Glutamatergic neuron (in vitro differentiated cells): ENCODE data around the gene EVC. TPM values are rescaled to one million over a fixed set of nuclear protein-coding genes. Genes with fewer than 3 reads are reported as not detected.
"Not testable (repeated sequence)": the region's sequence is repeated elsewhere in the genome, so short reads cannot be mapped to it uniquely, and the experiment has no call there.

Source experiments
- DNase-seq: peaks from one replicate; pipeline ENCODE4 v3.0.0; 2022
- H3K27ac Mint-ChIP-seq: one replicate; pipeline ENCODE4 v1.8.0; 2020; ENCODE audit warnings: mild to moderate bottlenecking, mixed read lengths, inconsistent platforms; ENCODE audit not compliant: unreplicated experiment
- H3K27me3 Mint-ChIP-seq: one replicate; pipeline ENCODE4 v1.8.0; 2020; ENCODE audit warnings: mild to moderate bottlenecking, moderate library complexity, mixed read lengths, inconsistent platforms; ENCODE audit not compliant: unreplicated experiment
- H3K36me3 Mint-ChIP-seq: one replicate; pipeline ENCODE4 v1.8.0; 2020; ENCODE audit warnings: mild to moderate bottlenecking, mixed read lengths, inconsistent platforms; ENCODE audit not compliant: unreplicated experiment
- H3K4me1 Mint-ChIP-seq: one replicate; pipeline ENCODE4 v1.8.0; 2020; ENCODE audit warnings: mild to moderate bottlenecking, low read depth, mixed read lengths, inconsistent platforms; ENCODE audit not compliant: unreplicated experiment
- H3K4me3 Mint-ChIP-seq: one replicate; pipeline ENCODE4 v1.8.0; 2020; ENCODE audit warnings: mild to moderate bottlenecking, mixed read lengths, inconsistent platforms; ENCODE audit not compliant: unreplicated experiment
- H3K9me3 Mint-ChIP-seq: one replicate; pipeline ENCODE4 v1.8.0; 2020; ENCODE audit warnings: mild to moderate bottlenecking, moderate library complexity, mixed read lengths, inconsistent platforms; ENCODE audit not compliant: unreplicated experiment
- CTCF ChIP-seq: fragments of 200-600 bp; sonication (generic); IDR thresholded peaks from one replicate; pipeline ENCODE4 v1.5.0; 2021; ENCODE audit not compliant: partially characterized antibody, unreplicated experiment
- total RNA-seq: library from RNA; stranded (reverse); fragmentation: NEBNext Ultra II Directional; extraction: Animal tissue kit (Norgen Biotek cat#: 25700); gene quantifications from one replicate; pipeline ENCODE4 v1.2.1, GENCODE V29; 2021; ENCODE audit not compliant: unreplicated experiment

The EVC gene
- total RNA-seq, 1 donor from 2014 or later: 6.7 TPM

GRCh38 chr4:5810151-5810550, 99.2 kb downstream of the EVC start:
- Mint-ChIP-seq H3K4me1 (peaks cover 14% of the 10 kb centered on the region), H3K9me3 (peaks cover 22% of the 10 kb centered on the region), H3K27me3 (peaks cover 29% of the 10 kb centered on the region), H3K4me3 (no peak overlapping the region), H3K27ac (no peak overlapping the region), H3K36me3 (peaks cover 4% of the 10 kb centered on the region)
- TF ChIP-seq CTCF: no peak
- DNase-seq: no peak

GRCh38 chr4:5810770-5811430, 99.9 kb downstream of the EVC start:
- Mint-ChIP-seq H3K36me3 (peaks cover 4% of the 10 kb centered on the region), H3K4me1 (peaks cover 14% of the 10 kb centered on the region), H3K27ac (no peak overlapping the region), H3K9me3 (peaks cover 27% of the 10 kb centered on the region), H3K27me3 (peaks cover 32% of the 10 kb centered on the region), H3K4me3 (no peak overlapping the region)
- no peak for DNase-seq
- TF ChIP-seq CTCF: no peak

GRCh38 chr4:5812057-5812456, 101.1 kb downstream of the EVC start:
- peaks cover 35% of the 10 kb centered on the region for H3K27me3 Mint-ChIP-seq
- H3K4me3 Mint-ChIP-seq, H3K27ac Mint-ChIP-seq, DNase-seq, H3K36me3 Mint-ChIP-seq: not testable (repeated sequence)
- peaks cover 30% of the 10 kb centered on the region for H3K9me3 Mint-ChIP-seq
- peaks cover 14% of the 10 kb centered on the region for H3K4me1 Mint-ChIP-seq

- DNase-seq: no peak
- peaks cover 33% of the 10 kb centered on the region for H3K27me3 Mint-ChIP-seq
- peaks cover 17% of the 10 kb centered on the region for H3K4me1 Mint-ChIP-seq
- no peak overlapping the region for H3K4me3 Mint-ChIP-seq
- H3K9me3 Mint-ChIP-seq: peaks cover 30% of the 10 kb centered on the region
- peak; percentile 82 for TF ChIP-seq CTCF
- peak overlapping the region; percentile 33 for H3K27ac Mint-ChIP-seq
- H3K36me3 Mint-ChIP-seq: peaks cover 4% of the 10 kb centered on the region
These were observed 101.7 kb downstream of the EVC start for GRCh38 chr4:5812506-5813229.

- no peak for TF ChIP-seq CTCF
- Mint-ChIP-seq H3K4me1 (peaks cover 14% of the 10 kb centered on the region), H3K27me3 (peaks cover 33% of the 10 kb centered on the region), H3K4me3 (no peak overlapping the region), H3K36me3 (peaks cover 9% of the 10 kb centered on the region), H3K27ac (peak overlapping the region; percentile 91), H3K9me3 (peaks cover 33% of the 10 kb centered on the region)
- DNase-seq: no peak
These were observed 102.9 kb downstream of the EVC start for GRCh38 chr4:5813882-5814255.
